Sciatic nerve (tissue), 2 donors: Measurements from ENCODE around the gene MUCL3. TPM values are rescaled to one million over a fixed set of nuclear protein-coding genes. Genes with fewer than 3 reads are reported as not detected.
"Not testable (repeated sequence)": the region's sequence is repeated elsewhere in the genome, so short reads cannot be mapped to it uniquely, and the experiment has no call there.

Source experiments
- ATAC-seq: fragments of 200-7000 bp; cut with Tn5 transposase; one replicate; pipeline ENCODE4 v1.9.1; 2020; ENCODE audit warnings: mild to moderate bottlenecking, moderate library complexity
- DNase-seq: peaks from one replicate; pipeline ENCODE4 v3.0.0-alpha.2; 2020; ENCODE audit warnings: low spot score
- intact Hi-C: fragments of 100-400 bp; cut with DNase I; formaldehyde crosslinking; loops from one replicate; pipeline ENCODE4 v1.14.2; 2022
- total RNA-seq: library from RNA; stranded (reverse); fragmentation: NEBNext Ultra II Directional; extraction: Animal tissue kit (Norgen Biotek cat#: 25700); gene quantifications from one replicate; pipeline ENCODE4 v1.2.1, GENCODE V29; 2021
- donor health status: DM: no; HTN: no; CAD: no.
- donor health status: DM: no; HTN: no; CAD: no.

Gene MUCL3
- total RNA-seq, 1 donor from 2014 or later: 0.18 TPM

- intact Hi-C loops, DNase-seq, ATAC-seq: not testable (repeated sequence)
Measured at GRCh38 chr6:31000067-31000860, 59.5 kb downstream of the MUCL3 start.

GRCh38 chr6:31001281-31001888, 60.6 kb downstream of the MUCL3 start:
- ATAC-seq (no peak), DNase-seq (no peak)
- intact Hi-C loops: no loop called here

- intact Hi-C loops: no loop called here
- DNase-seq: no peak
- ATAC-seq: no peak
Measured at GRCh38 chr6:31002471-31002870, 61.7 kb downstream of the MUCL3 start.

Other genes starting within 250 kb of the MUCL3 start
- gene NRM, start 250.0 kb upstream of the MUCL3 start, total RNA-seq: 11.0 TPM
- gene MDC1, start 223.7 kb upstream of the MUCL3 start, total RNA-seq: 43.2 TPM
- gene TUBB, start 220.6 kb upstream of the MUCL3 start, total RNA-seq: 292 TPM
- gene FLOT1, start 198.3 kb upstream of the MUCL3 start, total RNA-seq: 172 TPM
- 40.7 TPM for gene IER3, start 196.4 kb upstream of the MUCL3 start, total RNA-seq
- 93.5 TPM for gene DDR1, start 56.5 kb upstream of the MUCL3 start, total RNA-seq
- 30.4 TPM for gene GTF2H4, start 32.8 kb upstream of the MUCL3 start, total RNA-seq
- gene VARS2, start 26.7 kb upstream of the MUCL3 start, total RNA-seq: 25.2 TPM
- 0.76 TPM for gene SFTA2, start 8.8 kb upstream of the MUCL3 start, total RNA-seq
- 0.18 TPM for gene MUC21, start 42.7 kb downstream of the MUCL3 start, total RNA-seq
- not detected for gene MUC22, start 69.5 kb downstream of the MUCL3 start, total RNA-seq
- not detected for gene C6orf15, start 171.6 kb downstream of the MUCL3 start, total RNA-seq
- 0.62 TPM for gene PSORS1C1, start 173.8 kb downstream of the MUCL3 start, total RNA-seq
- gene CDSN, start 179.5 kb downstream of the MUCL3 start, total RNA-seq: not detected
- gene PSORS1C2, start 198.1 kb downstream of the MUCL3 start, total RNA-seq: not detected
- 23.8 TPM for gene CCHCR1, start 216.8 kb downstream of the MUCL3 start, total RNA-seq
- gene TCF19, start 217.6 kb downstream of the MUCL3 start, total RNA-seq: 5.9 TPM
- gene POU5F1, start 229.7 kb downstream of the MUCL3 start, total RNA-seq: 0.76 TPM